Esophagus muscularis mucosa (tissue), 3 donors: ENCODE measurements around the gene PLOD2.

Source experiments
- CTCF ChIP-seq, 3 experiments: fragments of 200-600 bp in 2 of 3; fragments of 450-650 bp in 1 of 3; sonication (generic) in 2 of 3; IDR thresholded peaks; one replicate each; pipeline ENCODE4 v1.5.1; 2017 to 2019; ENCODE audit warnings: antibody characterized with exemption in 3 of 3, mild to moderate bottlenecking in 2 of 3, moderate library complexity in 1 of 3
- POLR2A ChIP-seq: fragments of 450-650 bp; IDR thresholded peaks from one replicate; pipeline ENCODE4 v1.6.1; 2017; ENCODE audit warnings: antibody characterized with exemption, moderate library complexity, mild to moderate bottlenecking, low read depth

- TF ChIP-seq CTCF (IDR thresholded peaks at IDR 0.05) (no peak), POLR2A (no peak)
Measured at GRCh38 chr3:146177072-146177471, 16.1 kb upstream of the PLOD2 start.
